SK-N-SH (cell line): ENCODE data around the gene EN1. TPM values are rescaled to one million over a fixed set of nuclear protein-coding genes. Genes with fewer than 3 reads are reported as not detected.

Experiments
- CTCF ChIA-PET: fragments of 300-600, 350-600 bp; formaldehyde crosslinking; extraction: SDS; loops from one replicate; lab custom pipeline; 2021; lab: Yijun Ruan, JAX
- POLR2A ChIA-PET: fragments of 350-600 bp; sonication (Branson Sonifier 250); formaldehyde crosslinking; extraction: SDS; loops from one replicate; lab custom pipeline; 2020; ENCODE audit warnings: antibody characterized with exemption, inconsistent platforms; lab: Yijun Ruan, JAX
- DNase-seq: peaks from one replicate; pipeline ENCODE4 v3.0.0; 2012
- H2AFZ ChIP-seq: fragments of 200-600 bp; sonication (generic); 2 replicates; pipeline ENCODE4 v1.8.1; 2016; ENCODE audit warnings: antibody characterized with exemption, mild to moderate bottlenecking, low read depth
- H3F3A ChIP-seq: fragments of 200-600 bp; sonication (generic); replicated peaks from 2 replicates; pipeline ENCODE3; 2016; ENCODE audit warnings: antibody characterized with exemption, mild to moderate bottlenecking; ENCODE audit not compliant: insufficient read depth
- H3K27ac ChIP-seq, 2 experiments: fragments of 200-500 bp in 1 of 2; fragments of 200-600 bp in 1 of 2; sonication (Bioruptor generic) in 1 of 2; sonication (generic), shearing (Covaris generic) in 1 of 2; 2 replicates each; pipeline versions ENCODE4 v1.5.1 to v1.6.1; 2014 to 2016; ENCODE audit warnings: low read depth in 2 of 2, inconsistent platforms in 1 of 2, low read length in 1 of 2, mild to moderate bottlenecking in 1 of 2, mixed read lengths in 1 of 2
- H3K27me3 ChIP-seq: fragments of 200-600 bp; sonication (generic), shearing (Covaris generic); 2 replicates; pipeline ENCODE4 v1.6.1; 2016; ENCODE audit warnings: mixed run types; ENCODE audit not compliant: insufficient read depth
- H3K36me3 ChIP-seq, 2 experiments: fragments of 200-500 bp in 1 of 2; fragments of 200-600 bp in 1 of 2; sonication (Bioruptor generic) in 1 of 2; sonication (generic) in 1 of 2; replicated peaks in 1 of 2; 2 replicates each; pipeline versions ENCODE3 to v1.5.1; 2014 to 2016; ENCODE audit warnings: low read length in 1 of 2, mild to moderate bottlenecking in 1 of 2; ENCODE audit not compliant: insufficient read depth in 2 of 2, control insufficient read depth in 1 of 2
- H3K4me1 ChIP-seq, 2 experiments: fragments of 200-500 bp in 1 of 2; fragments of 200-600 bp in 1 of 2; sonication (Bioruptor generic) in 1 of 2; sonication (generic), shearing (Covaris generic) in 1 of 2; 2 replicates each; pipeline versions ENCODE4 v1.5.1 to v1.6.1; 2014 to 2016; ENCODE audit warnings: low read depth in 1 of 2, low read length in 1 of 2, mixed run types in 1 of 2; ENCODE audit not compliant: insufficient read depth in 2 of 2, control insufficient read depth in 1 of 2
- H3K4me2 ChIP-seq: fragments of 200-600 bp; sonication (generic), shearing (Covaris generic); 2 replicates; pipeline ENCODE4 v1.6.1; 2017; ENCODE audit warnings: mixed run types
- H3K4me3 ChIP-seq, 2 experiments: fragments of 200-500 bp in 1 of 2; fragments of 200-600 bp in 1 of 2; sonication (Bioruptor generic) in 1 of 2; sonication (generic), shearing (Covaris generic) in 1 of 2; 2 replicates each; pipeline versions ENCODE4 v1.5.1 to v1.8.1; 2014 to 2016; ENCODE audit warnings: low read depth in 2 of 2, inconsistent platforms in 1 of 2, low read length in 1 of 2, mild to moderate bottlenecking in 1 of 2, mixed read lengths in 1 of 2, moderate library complexity in 1 of 2
- H3K79me2 ChIP-seq: fragments of 200-600 bp; sonication (generic); 2 replicates; pipeline ENCODE4 v1.8.1; 2017; ENCODE audit warnings: mild to moderate bottlenecking; ENCODE audit not compliant: insufficient read depth
- H3K9ac ChIP-seq: fragments of 200-600 bp; sonication (generic); 2 replicates; pipeline ENCODE4 v1.6.1; 2017; ENCODE audit warnings: mixed run types
- H3K9me2 ChIP-seq: fragments of 200-600 bp; sonication (generic); 2 replicates; pipeline ENCODE4 v1.6.1; 2017; ENCODE audit warnings: mixed run types
- H3K9me3 ChIP-seq: fragments of 200-600 bp; sonication (generic); 2 replicates; pipeline ENCODE4 v1.6.1; 2017; ENCODE audit warnings: mixed run types, mild to moderate bottlenecking, moderate library complexity
- H4K20me1 ChIP-seq: fragments of 200-600 bp; sonication (generic); 2 replicates; pipeline ENCODE4 v1.6.1; 2017; ENCODE audit warnings: mild to moderate bottlenecking, mixed run types; ENCODE audit not compliant: insufficient read depth
- CHD2 ChIP-seq: fragments of 150-350 bp; IDR thresholded peaks from 2 replicates; pipeline ENCODE4 v1.6.1; 2018; ENCODE audit warnings: low read length; ENCODE audit not compliant: partially characterized antibody
- MXI1 ChIP-seq: IDR thresholded peaks from 2 replicates; pipeline ENCODE4 v1.6.1; 2012; ENCODE audit warnings: mild to moderate bottlenecking, low read depth, low read length, improper control_type of control experiment
- NFIC ChIP-seq: IDR thresholded peaks from 2 replicates; pipeline ENCODE4 v1.4.0; 2012; ENCODE audit warnings: borderline replicate concordance
- PBX3 ChIP-seq: IDR thresholded peaks from 2 replicates; pipeline ENCODE4; 2012
- REST ChIP-seq: IDR thresholded peaks from 2 replicates; pipeline ENCODE4 v1.6.1; 2012; ENCODE audit warnings: mild to moderate bottlenecking, low read depth, low read length, moderate library complexity
- RFX5 ChIP-seq: IDR thresholded peaks from 2 replicates; pipeline ENCODE4 v1.6.1; 2012; ENCODE audit warnings: mild to moderate bottlenecking, improper control_type of control experiment, low read length
- TAF1 ChIP-seq: IDR thresholded peaks from 2 replicates; pipeline ENCODE4 v1.6.1; 2012; ENCODE audit warnings: low read depth, mild to moderate bottlenecking, low read length, moderate library complexity, borderline replicate concordance
- TCF12 ChIP-seq: IDR thresholded peaks from 2 replicates; pipeline ENCODE4 v1.4.0; 2012
- USF1 ChIP-seq: IDR thresholded peaks from 2 replicates; pipeline ENCODE4 v1.4.0; 2012; ENCODE audit warnings: low read depth, borderline replicate concordance
- YY1 ChIP-seq: IDR thresholded peaks from 2 replicates; pipeline ENCODE4 v1.4.0; 2012; ENCODE audit warnings: low read depth, mild to moderate bottlenecking
- WGBS: methylation state at CpG from one replicate; pipeline ENCODE4 v1.1.6; 2017; ENCODE audit warnings: low lambda C conversion rate; 5-methylcytosine and 5-hydroxymethylcytosine counted together
- polyA plus RNA-seq, 3 experiments: library from polyadenylated mRNA; depleted of rRNA; stranded (reverse); fragments of >200 nt; gene quantifications; 2 replicates each; pipeline ENCODE4 v1.2.3, GENCODE V29; 2012
- TF ChIP-seq, protein P1 (sequence below): fragments of 150-350 bp; IDR thresholded peaks from 2 replicates; pipeline ENCODE4 v1.6.1; 2016; ENCODE audit warnings: mild to moderate bottlenecking, low read depth, low read length

EN1 gene
- polyA plus RNA-seq, 1 of the 3 experiments (the other 2 are of a cell fraction): not detected

DNA sequence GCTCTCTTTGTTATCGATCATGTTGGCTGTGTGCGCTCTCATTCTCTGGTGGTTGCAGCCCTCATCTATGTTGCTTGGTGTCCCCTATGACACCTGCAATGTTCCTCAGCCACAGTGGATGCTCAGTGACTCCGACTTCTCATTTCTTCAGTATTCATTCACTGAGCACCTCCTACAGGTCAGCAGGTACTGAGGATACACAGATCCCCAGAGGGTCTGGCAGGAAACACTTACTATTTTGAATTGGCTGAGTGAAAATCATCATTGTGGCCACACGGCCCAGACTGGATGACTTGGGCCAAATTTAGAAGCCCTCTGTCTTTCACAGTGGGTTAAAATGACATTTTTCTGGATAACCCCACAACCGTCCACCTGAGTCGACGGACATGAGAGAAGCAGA is 32.1 kb downstream of the EN1 start (continued):
- TF ChIP-seq REST (no peak), USF1 (no peak), NFIC (no peak), TCF12 (no peak), YY1 (no peak), RFX5 (no peak)
- TF ChIP-seq, all 33 proteins: peak for 0

- no peak overlapping the region for H2AFZ ChIP-seq
- no peak overlapping the region for H3K4me3 ChIP-seq
- no peak overlapping the region for H3K4me2 ChIP-seq
- CTCF ChIA-PET: interaction anchor here (0.7 to 0.9 kb wide), 3 partner anchors 13 to 782 kb away, joined by 3 to 4 read pairs (median 3); no protein-coding TSS in a partner anchor
- POLR2A ChIA-PET: no interaction called here
- DNase-seq: no peak
- 60% methylated on average over 3 of the region's 3 CpGs for WGBS
- H3K4me1 ChIP-seq: no peaks in the 10 kb centered on the region
- no peak overlapping the region for H3K9ac ChIP-seq
- peaks cover 19% of the 10 kb centered on the region; the same call in 1 of the 2 replicates for H3K27me3 ChIP-seq
- no peaks in the 10 kb centered on the region for H4K20me1 ChIP-seq
- H3K27ac ChIP-seq: no peak overlapping the region
- TF ChIP-seq TAF1 (no peak), CHD2 (no peak), PBX3 (no peak), NFIC (no peak), MXI1 (no peak)
- TF ChIP-seq, protein P1, sequence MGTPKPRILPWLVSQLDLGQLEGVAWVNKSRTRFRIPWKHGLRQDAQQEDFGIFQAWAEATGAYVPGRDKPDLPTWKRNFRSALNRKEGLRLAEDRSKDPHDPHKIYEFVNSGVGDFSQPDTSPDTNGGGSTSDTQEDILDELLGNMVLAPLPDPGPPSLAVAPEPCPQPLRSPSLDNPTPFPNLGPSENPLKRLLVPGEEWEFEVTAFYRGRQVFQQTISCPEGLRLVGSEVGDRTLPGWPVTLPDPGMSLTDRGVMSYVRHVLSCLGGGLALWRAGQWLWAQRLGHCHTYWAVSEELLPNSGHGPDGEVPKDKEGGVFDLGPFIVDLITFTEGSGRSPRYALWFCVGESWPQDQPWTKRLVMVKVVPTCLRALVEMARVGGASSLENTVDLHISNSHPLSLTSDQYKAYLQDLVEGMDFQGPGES: no peak
- H3K9me2 ChIP-seq: no peaks in the 10 kb centered on the region
- H3K36me3 ChIP-seq: no peaks in the 10 kb centered on the region
- H3F3A ChIP-seq: no peaks in the 10 kb centered on the region
- H3K9me3 ChIP-seq: no peaks in the 10 kb centered on the region
- H3K79me2 ChIP-seq: no peaks in the 10 kb centered on the region
Measured at GRCh38 chr2:118814368-118814767, 33.1 kb downstream of the EN1 start.
